SK-N-SH (cell line): ENCODE measurements around the gene CCDC28A. TPM values are rescaled to one million over a fixed set of nuclear protein-coding genes. Genes with fewer than 3 reads are reported as not detected.

Experiments used
- CTCF ChIA-PET: fragments of 300-600, 350-600 bp; formaldehyde crosslinking; extraction: SDS; loops from one replicate; lab custom pipeline; 2021; lab: Yijun Ruan, JAX
- POLR2A ChIA-PET: fragments of 350-600 bp; sonication (Branson Sonifier 250); formaldehyde crosslinking; extraction: SDS; loops from one replicate; lab custom pipeline; 2020; ENCODE audit warnings: antibody characterized with exemption, inconsistent platforms; lab: Yijun Ruan, JAX
- DNase-seq: peaks from one replicate; pipeline ENCODE4 v3.0.0; 2012
- H2AFZ ChIP-seq: fragments of 200-600 bp; sonication (generic); 2 replicates; pipeline ENCODE4 v1.8.1; 2016; ENCODE audit warnings: antibody characterized with exemption, mild to moderate bottlenecking, low read depth
- H3F3A ChIP-seq: fragments of 200-600 bp; sonication (generic); replicated peaks from 2 replicates; pipeline ENCODE3; 2016; ENCODE audit warnings: antibody characterized with exemption, mild to moderate bottlenecking; ENCODE audit not compliant: insufficient read depth
- H3K27ac ChIP-seq, 2 experiments: fragments of 200-500 bp in 1 of 2; fragments of 200-600 bp in 1 of 2; sonication (Bioruptor generic) in 1 of 2; sonication (generic), shearing (Covaris generic) in 1 of 2; 2 replicates each; pipeline versions ENCODE4 v1.5.1 to v1.6.1; 2014 to 2016; ENCODE audit warnings: low read depth in 2 of 2, inconsistent platforms in 1 of 2, low read length in 1 of 2, mild to moderate bottlenecking in 1 of 2, mixed read lengths in 1 of 2
- H3K27me3 ChIP-seq: fragments of 200-600 bp; sonication (generic), shearing (Covaris generic); 2 replicates; pipeline ENCODE4 v1.6.1; 2016; ENCODE audit warnings: mixed run types; ENCODE audit not compliant: insufficient read depth
- H3K36me3 ChIP-seq, 2 experiments: fragments of 200-500 bp in 1 of 2; fragments of 200-600 bp in 1 of 2; sonication (Bioruptor generic) in 1 of 2; sonication (generic) in 1 of 2; replicated peaks in 1 of 2; 2 replicates each; pipeline versions ENCODE3 to v1.5.1; 2014 to 2016; ENCODE audit warnings: low read length in 1 of 2, mild to moderate bottlenecking in 1 of 2; ENCODE audit not compliant: insufficient read depth in 2 of 2, control insufficient read depth in 1 of 2
- H3K4me1 ChIP-seq, 2 experiments: fragments of 200-500 bp in 1 of 2; fragments of 200-600 bp in 1 of 2; sonication (Bioruptor generic) in 1 of 2; sonication (generic), shearing (Covaris generic) in 1 of 2; 2 replicates each; pipeline versions ENCODE4 v1.5.1 to v1.6.1; 2014 to 2016; ENCODE audit warnings: low read depth in 1 of 2, low read length in 1 of 2, mixed run types in 1 of 2; ENCODE audit not compliant: insufficient read depth in 2 of 2, control insufficient read depth in 1 of 2
- H3K4me2 ChIP-seq: fragments of 200-600 bp; sonication (generic), shearing (Covaris generic); 2 replicates; pipeline ENCODE4 v1.6.1; 2017; ENCODE audit warnings: mixed run types
- H3K4me3 ChIP-seq, 2 experiments: fragments of 200-500 bp in 1 of 2; fragments of 200-600 bp in 1 of 2; sonication (Bioruptor generic) in 1 of 2; sonication (generic), shearing (Covaris generic) in 1 of 2; 2 replicates each; pipeline versions ENCODE4 v1.5.1 to v1.8.1; 2014 to 2016; ENCODE audit warnings: low read depth in 2 of 2, inconsistent platforms in 1 of 2, low read length in 1 of 2, mild to moderate bottlenecking in 1 of 2, mixed read lengths in 1 of 2, moderate library complexity in 1 of 2
- H3K79me2 ChIP-seq: fragments of 200-600 bp; sonication (generic); 2 replicates; pipeline ENCODE4 v1.8.1; 2017; ENCODE audit warnings: mild to moderate bottlenecking; ENCODE audit not compliant: insufficient read depth
- H3K9ac ChIP-seq: fragments of 200-600 bp; sonication (generic); 2 replicates; pipeline ENCODE4 v1.6.1; 2017; ENCODE audit warnings: mixed run types
- H3K9me2 ChIP-seq: fragments of 200-600 bp; sonication (generic); 2 replicates; pipeline ENCODE4 v1.6.1; 2017; ENCODE audit warnings: mixed run types
- H3K9me3 ChIP-seq: fragments of 200-600 bp; sonication (generic); 2 replicates; pipeline ENCODE4 v1.6.1; 2017; ENCODE audit warnings: mixed run types, mild to moderate bottlenecking, moderate library complexity
- H4K20me1 ChIP-seq: fragments of 200-600 bp; sonication (generic); 2 replicates; pipeline ENCODE4 v1.6.1; 2017; ENCODE audit warnings: mild to moderate bottlenecking, mixed run types; ENCODE audit not compliant: insufficient read depth
- CTCF ChIP-seq: fragments of 200-600 bp; sonication (generic); IDR thresholded peaks from 2 replicates; pipeline ENCODE4 v1.6.1; 2017; ENCODE audit warnings: antibody characterized with exemption, mild to moderate bottlenecking, moderate library complexity
- ELF1 ChIP-seq: IDR thresholded peaks from 2 replicates; pipeline ENCODE4 v1.4.0; 2012
- FOSL2 ChIP-seq: IDR thresholded peaks from 2 replicates; pipeline ENCODE4 v1.4.0; 2012; ENCODE audit warnings: low read depth, mild to moderate bottlenecking, moderate library complexity, borderline replicate concordance
- IRF3 ChIP-seq: fragments of 150-350 bp; IDR thresholded peaks from 2 replicates; pipeline ENCODE4 v1.6.1; 2016; ENCODE audit warnings: mild to moderate bottlenecking, low read depth, low read length
- JUND ChIP-seq: IDR thresholded peaks from 2 replicates; pipeline ENCODE4 v1.4.0; 2012
- MEF2A ChIP-seq: IDR thresholded peaks from 2 replicates; pipeline ENCODE4 v1.4.0; 2012; ENCODE audit warnings: low read depth, borderline replicate concordance
- MXI1 ChIP-seq: IDR thresholded peaks from 2 replicates; pipeline ENCODE4 v1.6.1; 2012; ENCODE audit warnings: mild to moderate bottlenecking, low read depth, low read length, improper control_type of control experiment
- NFIC ChIP-seq: IDR thresholded peaks from 2 replicates; pipeline ENCODE4 v1.4.0; 2012; ENCODE audit warnings: borderline replicate concordance
- NRF1 ChIP-seq: IDR thresholded peaks from 2 replicates; pipeline ENCODE4 v1.6.1; 2012; ENCODE audit warnings: low read depth, mild to moderate bottlenecking, low read length
- PBX3 ChIP-seq: IDR thresholded peaks from 2 replicates; pipeline ENCODE4; 2012
- POLR2AphosphoS5 ChIP-seq: IDR thresholded peaks from 2 replicates; pipeline ENCODE4 v1.6.1; 2012; ENCODE audit warnings: low read depth, low read length
- RAD21 ChIP-seq: IDR thresholded peaks from 2 replicates; pipeline ENCODE4 v1.6.1; 2012; ENCODE audit warnings: mild to moderate bottlenecking, low read length
- RCOR1 ChIP-seq: fragments of 150-350 bp; IDR thresholded peaks from 2 replicates; pipeline ENCODE4 v1.6.1; 2017; ENCODE audit warnings: antibody characterized with exemption, low read length
- RXRA ChIP-seq: IDR thresholded peaks from 2 replicates; pipeline ENCODE4 v1.4.0; 2012; ENCODE audit warnings: low read depth, mild to moderate bottlenecking, borderline replicate concordance
- SMC3 ChIP-seq: IDR thresholded peaks from 2 replicates; pipeline ENCODE4 v1.6.1; 2012; ENCODE audit warnings: low read depth, low read length, improper control_type of control experiment
- TEAD4 ChIP-seq: IDR thresholded peaks from 2 replicates; pipeline ENCODE4 v1.4.0; 2012; ENCODE audit warnings: mild to moderate bottlenecking, borderline replicate concordance; ENCODE audit not compliant: insufficient read depth
- USF1 ChIP-seq: IDR thresholded peaks from 2 replicates; pipeline ENCODE4 v1.4.0; 2012; ENCODE audit warnings: low read depth, borderline replicate concordance
- USF2 ChIP-seq: fragments of 150-350 bp; IDR thresholded peaks from 2 replicates; pipeline ENCODE4 v1.6.1; 2017; ENCODE audit warnings: antibody characterized with exemption, low read length, low read depth, borderline replicate concordance
- YY1 ChIP-seq: IDR thresholded peaks from 2 replicates; pipeline ENCODE4 v1.4.0; 2012; ENCODE audit warnings: low read depth, mild to moderate bottlenecking
- WGBS: methylation state at CpG from one replicate; pipeline ENCODE4 v1.1.6; 2017; ENCODE audit warnings: low lambda C conversion rate; 5-methylcytosine and 5-hydroxymethylcytosine counted together
- polyA plus RNA-seq, 3 experiments: library from polyadenylated mRNA; depleted of rRNA; stranded (reverse); fragments of >200 nt; gene quantifications; 2 replicates each; pipeline ENCODE4 v1.2.3, GENCODE V29; 2012

Gene CCDC28A
- polyA plus RNA-seq, 1 of the 3 experiments (the other 2 are of a cell fraction), result 11.4 TPM

- no peak for DNase-seq
- Histone ChIP-seq H3K4me3 (peak overlapping the region; percentile 93 to 95), H3K27ac (peak overlapping the region in 1 of 2 experiments; percentile 6; a peak in 2 of 4 replicates), H3K9ac (peak overlapping the region; percentile 91), H4K20me1 (no peaks in the 10 kb centered on the region), H3F3A (peaks cover 3% of the 10 kb centered on the region), H3K4me1 (peaks cover 0 to 9% of the 10 kb centered on the region in 2 experiments; a peak in 3 of 4 replicates), H3K36me3 (peaks cover 0 to 24% of the 10 kb centered on the region in 2 experiments), H3K27me3 (no peaks in the 10 kb centered on the region), H2AFZ (peak overlapping the region; percentile 95), H3K4me2 (peak overlapping the region; percentile 77), H3K9me2 (no peaks in the 10 kb centered on the region), H3K79me2 (peaks cover 12% of the 10 kb centered on the region), H3K9me3 (no peaks in the 10 kb centered on the region)
- TF ChIP-seq RXRA (no peak), TEAD4 (no peak), PBX3 (no peak), RCOR1 (no peak)
- 11% methylated on average over 3 of the region's 3 CpGs for WGBS
- ChIA-PET POLR2A (no interaction called here), CTCF (interaction anchor here (1.0 kb wide), 1 partner anchor 42 kb away, joined by 3 read pairs; no protein-coding TSS in a partner anchor)
Observed at GRCh38 chr6:138774370-138774769, 801 bp downstream of the CCDC28A start.

GRCh38 chr6:138776659-138777058 lies 3.1 kb downstream of the CCDC28A start:
- Histone ChIP-seq H3K27me3 (no peaks in the 10 kb centered on the region), H3K9me2 (no peaks in the 10 kb centered on the region), H3K79me2 (peaks cover 12% of the 10 kb centered on the region), H3K9me3 (no peaks in the 10 kb centered on the region), H3K4me2 (no peak overlapping the region), H3K9ac (no peak overlapping the region), H3K4me1 (peaks cover 0 to 9% of the 10 kb centered on the region in 2 experiments; a peak in 3 of 4 replicates), H3F3A (peaks cover 3% of the 10 kb centered on the region), H3K27ac (no peak overlapping the region), H3K4me3 (no peak overlapping the region), H3K36me3 (peaks cover 7 to 41% of the 10 kb centered on the region in 2 experiments), H2AFZ (no peak overlapping the region), H4K20me1 (no peaks in the 10 kb centered on the region)
- 75% methylated on average over 1 of the region's 1 CpG for WGBS
- DNase-seq, result no peak
- ChIA-PET CTCF (interaction anchor here (0.8 kb wide), 1 partner anchor 474 kb away, joined by 3 read pairs; no protein-coding TSS in a partner anchor), POLR2A (no interaction called here)
- TF ChIP-seq IRF3 (no peak), ELF1 (no peak), RXRA (no peak), SMC3 (no peak), NFIC (no peak), USF2 (no peak), FOSL2 (no peak), PBX3 (no peak), NRF1 (no peak), CTCF (no peak), USF1 (no peak), MXI1 (no peak), TEAD4 (no peak), JUND (no peak), YY1 (no peak), POLR2AphosphoS5 (no peak), RAD21 (no peak), MEF2A (no peak)
